Measurements from ENCODE around the gene ATP6V1B1.

DNA sequence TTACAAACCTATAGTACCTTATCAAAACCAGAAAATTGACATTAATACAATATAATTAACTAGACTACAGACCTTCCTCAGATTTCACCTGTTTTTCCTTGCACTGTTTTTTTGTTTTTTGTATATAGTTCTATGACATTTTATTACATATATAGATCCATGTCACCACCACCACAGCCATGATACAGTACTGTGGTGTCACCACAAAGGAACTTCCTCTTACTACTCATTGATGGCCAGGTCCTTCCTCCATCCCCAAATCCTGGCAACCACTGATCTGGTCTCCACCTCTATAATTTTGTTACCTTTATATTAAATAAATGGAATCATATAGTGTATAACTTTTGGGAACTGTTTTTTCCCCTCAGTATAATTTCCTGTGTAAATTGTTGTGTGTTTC lies 19.4 kb upstream of the ATP6V1B1 start:
- TF ChIP-seq, protein P1, sequence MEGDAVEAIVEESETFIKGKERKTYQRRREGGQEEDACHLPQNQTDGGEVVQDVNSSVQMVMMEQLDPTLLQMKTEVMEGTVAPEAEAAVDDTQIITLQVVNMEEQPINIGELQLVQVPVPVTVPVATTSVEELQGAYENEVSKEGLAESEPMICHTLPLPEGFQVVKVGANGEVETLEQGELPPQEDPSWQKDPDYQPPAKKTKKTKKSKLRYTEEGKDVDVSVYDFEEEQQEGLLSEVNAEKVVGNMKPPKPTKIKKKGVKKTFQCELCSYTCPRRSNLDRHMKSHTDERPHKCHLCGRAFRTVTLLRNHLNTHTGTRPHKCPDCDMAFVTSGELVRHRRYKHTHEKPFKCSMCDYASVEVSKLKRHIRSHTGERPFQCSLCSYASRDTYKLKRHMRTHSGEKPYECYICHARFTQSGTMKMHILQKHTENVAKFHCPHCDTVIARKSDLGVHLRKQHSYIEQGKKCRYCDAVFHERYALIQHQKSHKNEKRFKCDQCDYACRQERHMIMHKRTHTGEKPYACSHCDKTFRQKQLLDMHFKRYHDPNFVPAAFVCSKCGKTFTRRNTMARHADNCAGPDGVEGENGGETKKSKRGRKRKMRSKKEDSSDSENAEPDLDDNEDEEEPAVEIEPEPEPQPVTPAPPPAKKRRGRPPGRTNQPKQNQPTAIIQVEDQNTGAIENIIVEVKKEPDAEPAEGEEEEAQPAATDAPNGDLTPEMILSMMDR (conservative IDR thresholded peaks at IDR 0.05 in 1 of 2, IDR thresholded peaks at IDR 0.05 in 1 of 2; ENCODE audit: extremely low read depth in 1 of 2, insufficient read depth in 1 of 2, low read depth in 1 of 2, low read length in 2 of 2), result no peak
- no peak for TF ChIP-seq EZH2 (IDR thresholded peaks at IDR 0.05; ENCODE audit: borderline replicate concordance, low read length)
